Astrocyte of the cerebellum (primary cell): ENCODE results near the gene CTTNBP2NL.

Experiments used
- DNase-seq: peaks from one replicate; pipeline ENCODE4 v3.0.0-alpha.2; 2011; ENCODE audit warnings: low read depth
- H3K4me3 ChIP-seq: 2 replicates; pipeline ENCODE4 v1.5.1; 2011; ENCODE audit warnings: mild to moderate bottlenecking, low read depth, low read length, moderate library complexity
- in situ Hi-C: cut with HindIII; loops from 2 replicates; pipeline ENCODE4 v1.10.0; 2017; ENCODE audit warnings: low sequenced_read_pairs
- TF ChIP-seq, protein P1 (sequence below): IDR thresholded peaks from 2 replicates; pipeline ENCODE4 v1.5.1; 2012; ENCODE audit warnings: low read length, low read depth, moderate library complexity, mild to moderate bottlenecking; ENCODE audit errors: missing control alignments

The CTTNBP2NL gene

DNA sequence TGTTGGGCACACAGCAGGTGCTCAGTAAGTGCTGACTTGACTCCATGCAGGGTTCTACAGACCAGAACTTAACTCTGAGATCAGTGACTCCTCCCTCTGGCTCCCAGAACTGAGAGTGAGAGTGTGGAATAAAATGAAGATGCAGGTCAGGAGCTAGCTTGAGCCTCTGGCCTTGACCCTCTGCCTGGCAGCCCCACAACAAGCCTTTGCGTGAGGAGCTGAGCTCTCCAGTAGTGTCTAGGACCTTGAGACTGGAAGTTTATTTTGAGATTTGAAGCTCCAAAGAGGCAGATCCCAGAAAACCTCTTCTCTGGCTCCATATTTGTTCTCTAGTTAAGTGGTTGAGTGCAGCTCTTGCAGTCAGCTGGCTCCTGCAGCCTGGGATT, 109.4 kb downstream of the CTTNBP2NL start:
- no peak overlapping the region for H3K4me3 ChIP-seq
- DNase-seq, result no peak
- in situ Hi-C loops, result no loop called here
- TF ChIP-seq, protein P1, sequence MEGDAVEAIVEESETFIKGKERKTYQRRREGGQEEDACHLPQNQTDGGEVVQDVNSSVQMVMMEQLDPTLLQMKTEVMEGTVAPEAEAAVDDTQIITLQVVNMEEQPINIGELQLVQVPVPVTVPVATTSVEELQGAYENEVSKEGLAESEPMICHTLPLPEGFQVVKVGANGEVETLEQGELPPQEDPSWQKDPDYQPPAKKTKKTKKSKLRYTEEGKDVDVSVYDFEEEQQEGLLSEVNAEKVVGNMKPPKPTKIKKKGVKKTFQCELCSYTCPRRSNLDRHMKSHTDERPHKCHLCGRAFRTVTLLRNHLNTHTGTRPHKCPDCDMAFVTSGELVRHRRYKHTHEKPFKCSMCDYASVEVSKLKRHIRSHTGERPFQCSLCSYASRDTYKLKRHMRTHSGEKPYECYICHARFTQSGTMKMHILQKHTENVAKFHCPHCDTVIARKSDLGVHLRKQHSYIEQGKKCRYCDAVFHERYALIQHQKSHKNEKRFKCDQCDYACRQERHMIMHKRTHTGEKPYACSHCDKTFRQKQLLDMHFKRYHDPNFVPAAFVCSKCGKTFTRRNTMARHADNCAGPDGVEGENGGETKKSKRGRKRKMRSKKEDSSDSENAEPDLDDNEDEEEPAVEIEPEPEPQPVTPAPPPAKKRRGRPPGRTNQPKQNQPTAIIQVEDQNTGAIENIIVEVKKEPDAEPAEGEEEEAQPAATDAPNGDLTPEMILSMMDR, result no peak

DNA sequence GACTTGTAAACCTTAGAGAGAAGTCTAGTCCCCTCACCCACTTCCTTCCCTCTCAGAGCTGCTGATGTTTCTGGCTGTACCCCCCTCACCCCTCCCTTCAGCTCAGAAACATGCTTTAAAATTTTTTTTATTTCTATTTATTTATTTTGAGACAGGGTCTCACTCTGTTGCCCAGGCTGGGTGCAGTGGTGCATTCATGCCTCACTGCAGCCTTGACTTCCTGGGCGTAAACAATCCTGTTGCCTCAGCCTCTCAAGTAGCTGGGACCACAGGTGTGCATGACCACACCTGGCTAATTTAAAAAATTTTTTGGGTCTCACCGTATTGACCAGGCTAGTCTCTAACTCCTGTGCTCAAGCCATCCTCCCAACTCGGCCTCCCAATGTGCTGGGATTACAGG, 109.9 kb downstream of the CTTNBP2NL start:
- DNase-seq, result no peak
- TF ChIP-seq, protein P1, result no peak
- H3K4me3 ChIP-seq, result no peak overlapping the region
- in situ Hi-C loops, result no loop called here

DNA sequence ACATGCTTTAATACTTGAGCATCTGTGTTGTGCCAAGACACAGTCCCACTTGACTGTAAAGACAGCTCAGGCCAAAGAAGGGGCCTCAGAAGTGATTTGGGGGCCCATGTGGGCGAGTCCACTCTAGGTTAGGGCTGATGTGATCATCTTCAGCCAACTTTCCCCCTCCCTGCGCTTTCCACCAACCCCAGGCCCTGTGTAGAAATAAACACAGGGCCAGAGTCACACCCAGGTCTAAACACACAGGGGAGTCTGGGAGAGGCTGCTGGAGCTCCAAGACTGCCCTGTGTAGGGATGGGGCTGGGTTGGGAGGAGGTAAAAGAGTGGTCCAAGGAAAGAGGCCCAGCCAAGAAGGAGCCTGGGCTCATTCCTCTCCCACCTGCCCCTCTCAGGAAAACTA, 110.3 kb downstream of the CTTNBP2NL start:
- DNase-seq, result no peak
- no peak overlapping the region for H3K4me3 ChIP-seq
- TF ChIP-seq, protein P1, result no peak
- in situ Hi-C loops, result no loop called here

DNA sequence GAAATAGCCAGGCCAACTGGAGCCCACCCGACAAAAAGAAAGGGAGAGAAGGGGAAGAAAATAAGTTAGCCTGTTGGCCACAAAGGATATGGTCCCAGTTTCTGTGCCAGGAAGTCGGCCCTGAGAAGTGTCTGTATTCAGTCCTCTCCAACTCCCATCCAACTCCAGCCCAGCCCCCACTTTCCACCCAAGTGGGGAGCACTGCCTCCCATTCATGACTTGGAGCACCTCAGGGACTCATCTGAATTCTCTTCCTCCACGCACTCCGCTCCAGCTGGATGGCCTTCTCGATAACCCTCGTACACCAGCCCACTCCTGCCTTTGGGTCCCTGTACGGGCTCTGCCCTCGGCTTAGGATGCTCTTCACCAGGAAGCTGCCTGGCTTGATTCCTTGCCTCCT, 110.7 kb downstream of the CTTNBP2NL start:
- TF ChIP-seq, protein P1, result no peak
- in situ Hi-C loops, result no loop called here
- no peak overlapping the region for H3K4me3 ChIP-seq
- DNase-seq, result no peak

DNA sequence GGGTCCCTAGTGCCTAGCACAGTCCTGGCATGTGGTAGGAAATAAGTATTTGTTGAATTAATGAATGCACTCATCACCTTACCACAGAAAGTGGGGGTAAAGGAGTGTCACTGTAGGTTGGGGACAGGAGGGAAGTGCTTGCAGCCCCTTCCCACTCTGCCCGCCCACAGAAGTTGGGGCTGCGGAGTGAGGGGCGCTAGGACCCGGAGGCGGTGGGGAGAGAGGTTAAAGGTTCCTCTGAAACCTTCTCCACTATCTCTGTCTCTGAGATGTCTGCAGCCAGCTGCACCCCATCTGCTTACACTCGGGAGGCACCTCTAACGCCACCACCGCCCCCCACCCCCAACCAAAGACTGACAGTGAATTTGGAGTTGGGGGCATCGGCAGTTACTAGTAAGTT, 111.3 kb downstream of the CTTNBP2NL start:
- no peak for DNase-seq
- TF ChIP-seq, protein P1, result no peak
- no peak overlapping the region for H3K4me3 ChIP-seq
- in situ Hi-C loops, result no loop called here

DNA sequence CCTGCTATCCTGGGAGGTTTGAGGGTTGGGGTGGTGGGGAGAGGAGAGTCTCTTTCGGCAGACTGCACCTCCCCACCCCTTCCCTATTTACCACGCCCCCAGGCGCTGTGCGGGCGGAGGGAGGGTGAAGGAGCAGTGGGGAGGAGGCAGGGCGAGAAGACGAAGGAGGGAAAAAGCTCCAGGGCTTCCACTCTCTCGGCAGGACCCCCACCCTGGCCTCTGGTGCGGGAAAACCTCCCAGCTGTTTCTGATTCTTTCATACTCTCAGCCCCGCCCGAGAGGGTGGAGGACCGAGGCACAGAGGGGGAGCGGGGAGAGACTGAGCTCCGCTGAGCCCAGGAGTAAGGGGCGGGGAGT, 111.9 kb downstream of the CTTNBP2NL start:
- TF ChIP-seq, protein P1, result no peak
- peak overlapping the region; percentile 44 for H3K4me3 ChIP-seq
- in situ Hi-C loops, result no loop called here
- no peak for DNase-seq
